Mesenchymal stem cell (in vitro differentiated cells and primary cell): ENCODE results near the gene ZXDC.

ENCODE experiments used
- DNase-seq: peaks from one replicate; pipeline ENCODE4 v3.0.0-alpha.2; 2013
- H2AFZ ChIP-seq: one replicate; pipeline ENCODE4 v1.6.1; 2013; ENCODE audit warnings: low read depth, mild to moderate bottlenecking, control low read depth, inconsistent platforms, low read length, moderate library complexity
- H2AK5ac ChIP-seq: 2 replicates; pipeline ENCODE4 v1.6.1; 2013; ENCODE audit warnings: low read length, moderate library complexity, mild to moderate bottlenecking, inconsistent platforms; ENCODE audit not compliant: severe bottlenecking
- H2BK120ac ChIP-seq: one replicate; pipeline ENCODE4 v1.6.1; 2013; ENCODE audit warnings: low read depth, mild to moderate bottlenecking, inconsistent platforms, low read length, moderate library complexity
- H2BK12ac ChIP-seq, 2 experiments: one replicate each; pipeline ENCODE4 v1.6.1; 2013; ENCODE audit warnings: inconsistent platforms in 2 of 2, low read length in 2 of 2, mild to moderate bottlenecking in 2 of 2, moderate library complexity in 2 of 2, control low read depth in 1 of 2
- H2BK15ac ChIP-seq: one replicate; pipeline ENCODE4 v1.6.1; 2013; ENCODE audit warnings: mild to moderate bottlenecking, low read depth, inconsistent platforms; ENCODE audit not compliant: poor library complexity, severe bottlenecking
- H2BK5ac ChIP-seq: 2 replicates; pipeline ENCODE4 v1.6.1; 2013; ENCODE audit warnings: low read depth, mild to moderate bottlenecking, low read length, control low read depth, inconsistent platforms; ENCODE audit not compliant: poor library complexity, severe bottlenecking
- H3K14ac ChIP-seq, 2 experiments: one replicate each; pipeline ENCODE4 v1.6.1; 2013; ENCODE audit warnings: inconsistent platforms in 2 of 2, low read length in 2 of 2, control low read depth in 1 of 2, mild to moderate bottlenecking in 1 of 2, moderate library complexity in 1 of 2
- H3K18ac ChIP-seq, 2 experiments: one replicate each; pipeline ENCODE4 v1.6.1; 2013; ENCODE audit warnings: inconsistent platforms in 2 of 2, low read length in 2 of 2, control low read depth in 1 of 2, low read depth in 1 of 2, mild to moderate bottlenecking in 1 of 2
- H3K23ac ChIP-seq, 2 experiments: one replicate each; pipeline ENCODE4 v1.6.1; 2013; ENCODE audit warnings: inconsistent platforms in 2 of 2, low read length in 2 of 2, mild to moderate bottlenecking in 2 of 2, moderate library complexity in 2 of 2, control low read depth in 1 of 2
- H3K27ac ChIP-seq: 2 replicates; pipeline ENCODE4 v1.5.1; 2013; ENCODE audit warnings: mild to moderate bottlenecking, moderate library complexity, low read length, control low read depth, inconsistent platforms; ENCODE audit not compliant: poor library complexity, severe bottlenecking
- H3K27me3 ChIP-seq, 2 experiments: 2 replicates each; pipeline versions ENCODE4 v1.6.1 to v1.7.0; 2013; ENCODE audit warnings: low read length in 2 of 2, mild to moderate bottlenecking in 2 of 2, moderate library complexity in 2 of 2, control low read depth in 1 of 2, inconsistent platforms in 1 of 2; ENCODE audit not compliant: control insufficient read depth in 1 of 2, insufficient read depth in 1 of 2
- H3K36me3 ChIP-seq, 2 experiments: 2 replicates each; pipeline versions ENCODE4 v1.6.1 to v1.7.0; 2013; ENCODE audit warnings: low read length in 2 of 2, control low read depth in 1 of 2, inconsistent platforms in 1 of 2, low read depth in 1 of 2, mild to moderate bottlenecking in 1 of 2; ENCODE audit not compliant: insufficient read depth in 2 of 2, control insufficient read depth in 1 of 2
- H3K4ac ChIP-seq, 2 experiments: one replicate each; pipeline ENCODE4 v1.6.1; 2013; ENCODE audit warnings: inconsistent platforms in 2 of 2, low read length in 2 of 2, mild to moderate bottlenecking in 2 of 2, moderate library complexity in 2 of 2, control low read depth in 1 of 2, low read depth in 1 of 2
- H3K4me1 ChIP-seq: 2 replicates; pipeline ENCODE4 v1.6.1; 2013; ENCODE audit warnings: low read depth, low read length, control low read depth; ENCODE audit not compliant: control insufficient read depth, insufficient read depth
- H3K4me2 ChIP-seq: 2 replicates; pipeline ENCODE4 v1.6.1; 2013; ENCODE audit warnings: low read length, mild to moderate bottlenecking, inconsistent platforms; ENCODE audit not compliant: poor library complexity, severe bottlenecking
- H3K4me3 ChIP-seq, 2 experiments: 2 replicates each; pipeline versions ENCODE4 v1.5.1 to v1.7.0; 2013; ENCODE audit warnings: low read length in 2 of 2, mild to moderate bottlenecking in 2 of 2, control low read depth in 1 of 2, low read depth in 1 of 2; ENCODE audit not compliant: insufficient read depth in 1 of 2
- H3K79me1 ChIP-seq: replicated peaks from 2 replicates; pipeline ENCODE4 v1.6.1; 2013; ENCODE audit warnings: mild to moderate bottlenecking, control low read depth, low read length, inconsistent platforms; ENCODE audit not compliant: poor library complexity, severe bottlenecking
- H3K9ac ChIP-seq: 2 replicates; pipeline ENCODE4 v1.7.0; 2013; ENCODE audit warnings: mild to moderate bottlenecking, low read length, moderate library complexity
- H3K9me3 ChIP-seq: 2 replicates; pipeline ENCODE4 v1.7.0; 2013; ENCODE audit warnings: mild to moderate bottlenecking, low read length; ENCODE audit not compliant: control insufficient read depth
- H4K8ac ChIP-seq: one replicate; pipeline ENCODE4 v1.6.1; 2013; ENCODE audit warnings: inconsistent platforms, mild to moderate bottlenecking, low read length, moderate library complexity
- H4K91ac ChIP-seq: one replicate; pipeline ENCODE4 v1.6.1; 2013; ENCODE audit warnings: mild to moderate bottlenecking, low read length, inconsistent platforms
- WGBS: methylation state at CpG from one replicate; pipeline ENCODE4 v1.1.7; 2013; ENCODE audit warnings: mixed read lengths; 5-methylcytosine and 5-hydroxymethylcytosine counted together

Gene ZXDC

DNA sequence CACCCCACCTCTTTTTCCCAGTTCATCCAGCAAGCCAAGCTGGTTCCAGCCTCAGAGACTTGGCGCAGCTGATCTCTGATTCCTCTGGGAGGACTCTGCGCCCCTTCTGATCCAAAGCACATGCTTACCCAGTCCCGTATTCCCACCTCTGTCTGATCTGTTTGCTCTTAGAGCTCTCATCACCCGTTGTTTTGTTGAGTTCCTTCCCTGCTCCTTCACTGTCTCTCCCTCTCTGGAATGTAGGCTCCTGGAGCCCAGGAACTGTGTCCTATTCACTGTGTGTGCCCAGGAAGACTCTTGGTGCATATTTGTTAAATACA is 1.3 kb upstream of the ZXDC start:
- DNase-seq = no peak
- H3K9ac ChIP-seq = no peak overlapping the region
- H2AFZ ChIP-seq = no peak overlapping the region
- peak overlapping the region; percentile 9 for H4K8ac ChIP-seq
- 84% methylated on average over 4 of the region's 4 CpGs for WGBS
- H3K36me3 ChIP-seq = peaks cover 0 to 8% of the 10 kb centered on the region in 2 experiments
- H2BK5ac ChIP-seq = no peak overlapping the region
- H2BK120ac ChIP-seq = no peak overlapping the region
- H2AK5ac ChIP-seq = no peak overlapping the region
- H3K79me1 ChIP-seq = peaks cover 13% of the 10 kb centered on the region
- H3K4me3 ChIP-seq = no peak overlapping the region
- H3K18ac ChIP-seq = no peak overlapping the region
- H2BK15ac ChIP-seq = no peak overlapping the region
- H4K91ac ChIP-seq = no peak overlapping the region
- H3K4me1 ChIP-seq = peaks cover 32% of the 10 kb centered on the region
- H3K23ac ChIP-seq = no peak overlapping the region
- H3K4me2 ChIP-seq = no peak overlapping the region
- no peaks in the 10 kb centered on the region for H3K27me3 ChIP-seq
- no peaks in the 10 kb centered on the region for H3K9me3 ChIP-seq
- H3K14ac ChIP-seq = no peak overlapping the region
- H3K4ac ChIP-seq = no peak overlapping the region
- no peak overlapping the region for H2BK12ac ChIP-seq
- no peak overlapping the region for H3K27ac ChIP-seq

- Histone ChIP-seq H3K4me1 (peaks cover 28% of the 10 kb centered on the region), H4K8ac (peak overlapping the region; percentile 96), H3K9ac (peak overlapping the region; percentile 97), H3K4ac (peak overlapping the region; percentile 22 to 89), H2BK15ac (no peak overlapping the region), H3K4me3 (peak overlapping the region; percentile 65 to 97), H3K23ac (peak overlapping the region in 1 of 2 experiments; percentile 87), H2BK120ac (peak overlapping the region; percentile 71), H3K36me3 (peaks cover 0 to 13% of the 10 kb centered on the region in 2 experiments), H2AFZ (peak overlapping the region; percentile 49), H3K79me1 (peaks cover 13% of the 10 kb centered on the region), H3K27ac (no peak overlapping the region), H3K27me3 (no peaks in the 10 kb centered on the region), H3K9me3 (no peaks in the 10 kb centered on the region), H2BK12ac (peak overlapping the region in 1 of 2 experiments; percentile 3), H4K91ac (peak overlapping the region; percentile 64), H3K18ac (peak overlapping the region; percentile 79 to 86), H3K14ac (peak overlapping the region in 1 of 2 experiments; percentile 30), H2AK5ac (no peak overlapping the region), H3K4me2 (peak overlapping the region; percentile 80), H2BK5ac (no peak overlapping the region)
- no peak for DNase-seq
- 21% methylated on average over 47 of the region's 66 CpGs for WGBS
These were observed 722 bp upstream of the ZXDC start for GRCh38 chr3:126476166-126477060.

GRCh38 chr3:126474498-126475412 is 936 bp downstream of the ZXDC start:
- Histone ChIP-seq H2AFZ (peak overlapping the region; percentile 66), H3K4me3 (peak overlapping the region; percentile 81 to 89), H2BK5ac (no peak overlapping the region), H2BK15ac (no peak overlapping the region), H4K8ac (peak overlapping the region; percentile 36), H3K27me3 (no peaks in the 10 kb centered on the region), H3K79me1 (peaks cover 24% of the 10 kb centered on the region), H3K4ac (peak overlapping the region; percentile 46 to 86), H3K23ac (peak overlapping the region in 1 of 2 experiments; percentile 83), H3K14ac (peak overlapping the region in 1 of 2 experiments; percentile 79), H3K4me2 (peak overlapping the region; percentile 95), H4K91ac (no peak overlapping the region), H3K18ac (peak overlapping the region; percentile 31 to 66), H2BK12ac (no peak overlapping the region), H3K9me3 (no peaks in the 10 kb centered on the region), H3K4me1 (peaks cover 28% of the 10 kb centered on the region), H2BK120ac (no peak overlapping the region), H2AK5ac (no peak overlapping the region), H3K36me3 (peaks cover 9 to 30% of the 10 kb centered on the region in 2 experiments), H3K9ac (peak overlapping the region; percentile 86), H3K27ac (no peak overlapping the region)
- WGBS = 17% methylated on average over 47 of the region's 72 CpGs
- DNase-seq = peak; percentile 74
